HG03432 (cell line): Measurements from ENCODE around the gene SETD4.
"Not testable (repeated sequence)": the region's sequence is repeated elsewhere in the genome, so short reads cannot be mapped to it uniquely, and the experiment has no call there.

Experiments
- ATAC-seq: cut with Tn5 transposase; IDR thresholded peaks from one replicate; pipeline ENCODE4 v1.9.1; 2021; ENCODE audit warnings: mild to moderate bottlenecking, moderate library complexity; ENCODE audit not compliant: unreplicated experiment

SETD4 gene

GRCh38 chr21:36060159-36060921 lies at the start of gene SETD4:
Gene SETD4 (minus strand): TSS chr21:36060526. CDS start chr21:36058888, 1,638 bp downstream.
- peak; percentile 93 for ATAC-seq

- no peak for ATAC-seq
Observed at GRCh38 chr21:36109868-36110267, 49.5 kb upstream of the SETD4 start.

GRCh38 chr21:36105327-36105842 lies 45.1 kb upstream of the SETD4 start:
- ATAC-seq: no peak

- ATAC-seq: no peak
Observed at GRCh38 chr21:36104317-36105300, 44.3 kb upstream of the SETD4 start.

DNA sequence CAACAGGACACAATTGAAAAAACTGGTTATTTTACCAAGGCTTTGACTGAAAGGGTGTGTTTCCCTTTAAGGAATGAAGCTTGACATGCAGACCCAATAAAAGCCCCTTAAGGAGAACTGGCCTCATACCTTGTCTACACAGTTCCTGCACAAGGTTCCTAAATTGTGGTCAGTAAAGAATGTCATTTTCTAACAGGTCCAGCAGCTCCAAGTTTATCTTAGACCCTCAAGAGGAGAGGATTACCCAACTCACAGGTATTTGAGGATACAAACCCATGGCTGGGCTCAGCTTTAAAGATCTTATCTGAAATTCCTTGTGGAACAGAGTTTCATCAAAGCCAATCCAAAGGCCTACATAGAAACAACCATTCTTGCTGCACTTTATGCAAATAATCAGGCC lies 43.1 kb upstream of the SETD4 start:
- ATAC-seq: no peak

DNA sequence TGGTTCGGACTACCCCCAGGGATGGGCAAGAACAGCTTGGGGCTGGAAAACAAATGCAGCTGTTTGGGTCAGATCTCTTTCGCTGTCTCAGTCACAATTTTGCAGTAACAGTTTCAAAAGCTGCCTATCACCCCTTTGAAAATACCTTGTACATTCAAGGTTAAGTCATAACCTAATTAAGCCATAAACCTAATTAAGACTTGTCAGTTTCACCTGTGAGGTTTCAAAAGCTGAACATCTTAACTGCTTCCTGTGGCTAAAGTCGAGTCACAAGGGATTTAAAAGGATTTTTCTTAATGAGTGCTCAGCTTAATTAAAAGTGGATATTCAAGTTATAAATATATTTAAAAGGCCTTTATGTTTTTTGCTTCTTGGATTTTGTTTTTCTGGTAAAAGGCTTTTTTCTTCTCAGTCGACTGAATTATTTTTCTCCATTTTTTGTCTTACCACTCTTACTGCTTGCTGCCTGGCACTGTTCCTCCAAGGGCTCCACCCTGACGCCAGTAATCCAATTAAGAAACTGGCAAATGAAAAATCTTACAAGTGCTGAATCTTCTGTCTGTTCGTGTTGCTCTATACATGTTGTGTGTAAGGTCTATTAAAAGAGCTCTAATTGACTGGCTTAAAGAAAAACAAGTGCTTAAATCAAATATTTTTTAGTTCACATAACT lies 40.8 kb upstream of the SETD4 start:
- no peak for ATAC-seq

GRCh38 chr21:36099695-36100211 lies 39.4 kb upstream of the SETD4 start:
- ATAC-seq: not testable (repeated sequence)

GRCh38 chr21:36099000-36099399 lies 38.7 kb upstream of the SETD4 start:
- no peak for ATAC-seq

GRCh38 chr21:36098182-36098532 lies 37.8 kb upstream of the SETD4 start:
- no peak for ATAC-seq

GRCh38 chr21:36097427-36098181 lies 37.3 kb upstream of the SETD4 start:
- ATAC-seq: peak; percentile 69

- ATAC-seq: no peak
Observed at GRCh38 chr21:36096398-36097290, 36.3 kb upstream of the SETD4 start.

DNA sequence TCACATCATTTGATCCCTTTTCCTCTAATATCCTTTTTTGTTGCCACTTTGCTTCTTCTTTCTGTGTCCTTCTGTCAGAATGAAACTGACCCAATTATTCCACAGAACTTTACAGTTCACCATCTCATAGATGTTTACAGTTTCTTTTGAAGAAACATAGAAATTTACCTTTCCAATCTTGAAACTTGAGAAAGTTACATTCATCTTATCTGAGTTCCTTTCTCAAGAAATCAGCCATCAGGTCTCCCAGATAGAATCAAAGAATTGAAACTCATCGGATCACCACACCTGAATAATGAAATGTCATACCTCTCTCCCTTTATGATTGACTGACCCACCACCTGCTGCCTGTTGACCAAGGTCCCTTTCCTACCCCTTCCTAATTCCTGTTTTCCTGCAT lies 33.2 kb upstream of the SETD4 start:
- ATAC-seq: no peak

- ATAC-seq: no peak
Observed at GRCh38 chr21:36092681-36093080, 32.4 kb upstream of the SETD4 start.

- no peak for ATAC-seq
Observed at GRCh38 chr21:36089946-36090345, 29.6 kb upstream of the SETD4 start.

GRCh38 chr21:36087362-36088138 lies 27.2 kb upstream of the SETD4 start:
- no peak for ATAC-seq

GRCh38 chr21:36082237-36082664 lies 21.9 kb upstream of the SETD4 start:
- ATAC-seq: no peak

DNA sequence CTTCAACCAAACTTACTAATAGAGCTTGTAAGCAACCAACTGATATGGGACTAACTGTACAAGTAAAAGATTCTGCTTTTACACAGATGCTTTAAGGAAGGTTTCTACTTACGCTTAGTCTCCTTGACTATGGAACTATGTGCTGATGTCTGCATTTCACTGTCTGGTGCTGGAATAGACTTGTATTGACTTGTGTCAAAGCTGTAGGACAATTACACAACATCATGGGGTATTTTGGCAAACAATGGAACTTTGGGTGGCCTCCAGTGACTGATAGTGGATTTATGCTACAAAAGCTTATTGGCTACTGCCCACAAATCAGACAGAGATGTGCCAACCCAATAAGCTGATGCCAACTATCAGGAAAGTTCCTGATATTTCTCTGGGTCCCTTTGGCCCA lies 20.1 kb upstream of the SETD4 start:
- no peak for ATAC-seq

- no peak for ATAC-seq
Observed at GRCh38 chr21:36079671-36080070, 19.3 kb upstream of the SETD4 start.
